Measurements from ENCODE around the gene EMILIN1.

EMILIN1 gene

GRCh38 chr2:27078267-27079194 lies at the start of gene EMILIN1:
Gene EMILIN1, plus strand, starts transcription at chr2:27078615. Its CDS starts 451 bp downstream, at chr2:27079066.
- Histone ChIP-seq H3K27ac (no peak within 1 kb of the TSS), H3K79me2 (ENCODE audit: insufficient read depth, low read depth) (no peaks in the 10 kb centered on the region), H2AFZ (ENCODE audit: low read depth) (no peak within 1 kb of the TSS), H3K4me3 (IDR thresholded peaks at IDR 0.05; ENCODE audit: insufficient read depth, low read depth, low read length) (no peak within 1 kb of the TSS), H3K27me3 (ENCODE audit: insufficient read depth, low read depth) (peaks cover 13% of the 10 kb centered on the region), H3K36me3 (ENCODE audit: insufficient read depth) (no peaks in the 10 kb centered on the region), H3K4me2 (no peak within 1 kb of the TSS), H3K4me1 (ENCODE audit: low read depth, poor library complexity, severe bottlenecking) (peaks cover 19% of the 10 kb centered on the region), H4K20me1 (ENCODE audit: insufficient read depth) (no peaks in the 10 kb centered on the region), H3K9ac (no peak within 1 kb of the TSS)
- TF ChIP-seq CTCF (conservative IDR thresholded peaks at IDR 0.05; ENCODE audit: low read depth, low read length) = no peak

GRCh38 chr2:27029051-27029450 lies 49.4 kb upstream of the EMILIN1 start:
- TF ChIP-seq CTCF (conservative IDR thresholded peaks at IDR 0.05; ENCODE audit: low read depth, low read length) = no peak
- H3K4me2 ChIP-seq = no peak overlapping the region
- no peak overlapping the region for H3K9ac ChIP-seq
- no peak overlapping the region for H2AFZ ChIP-seq (ENCODE audit: low read depth)
- peaks cover 4% of the 10 kb centered on the region for H3K4me1 ChIP-seq (ENCODE audit: low read depth, poor library complexity, severe bottlenecking)
- H3K27ac ChIP-seq = no peak overlapping the region
- H3K27me3 ChIP-seq (ENCODE audit: insufficient read depth, low read depth) = no peaks in the 10 kb centered on the region
- H3K36me3 ChIP-seq (ENCODE audit: insufficient read depth) = no peaks in the 10 kb centered on the region
- H3K79me2 ChIP-seq (ENCODE audit: insufficient read depth, low read depth) = peaks cover 11% of the 10 kb centered on the region; the same call in 1 of the 2 replicates
- no peak overlapping the region for H3K4me3 ChIP-seq (IDR thresholded peaks at IDR 0.05; ENCODE audit: insufficient read depth, low read depth, low read length)
- no peaks in the 10 kb centered on the region for H4K20me1 ChIP-seq (ENCODE audit: insufficient read depth)

DNA sequence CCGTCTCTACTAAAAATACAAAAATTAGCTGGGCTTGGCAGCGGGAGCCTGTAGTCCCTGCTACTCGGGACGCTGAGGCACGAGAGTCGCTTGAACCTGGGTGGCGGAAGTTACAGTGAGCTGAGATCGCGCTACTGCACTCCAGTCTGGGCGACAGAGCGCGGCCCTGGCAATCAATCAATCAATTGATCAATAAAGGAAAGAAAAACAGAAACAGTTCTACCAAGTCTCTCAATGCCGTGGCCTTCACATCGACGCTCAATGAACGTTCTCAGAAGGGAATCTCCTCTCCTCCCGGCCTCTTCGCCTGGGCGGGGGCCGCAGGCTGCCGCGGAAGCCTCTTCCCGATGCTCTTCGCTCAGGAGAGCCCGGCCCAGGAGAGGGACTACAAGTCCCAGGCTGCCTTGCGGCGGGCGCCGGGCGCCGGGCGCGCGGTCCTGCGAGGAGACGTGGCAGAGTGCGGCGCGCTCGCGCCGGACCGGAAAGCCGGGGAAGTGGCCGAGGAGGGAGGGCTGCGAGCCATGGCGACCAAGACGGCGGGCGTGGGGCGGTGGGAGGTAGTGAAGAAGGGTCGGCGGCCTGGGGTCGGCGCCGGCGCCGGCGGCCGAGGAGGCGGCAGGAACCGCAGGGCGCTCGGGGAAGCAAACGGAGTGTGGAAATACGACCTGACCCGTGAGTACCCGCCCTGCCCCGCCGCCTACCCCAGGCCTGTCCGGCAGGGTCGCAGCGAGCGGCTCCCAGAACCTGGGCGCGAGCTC lies 45.7 kb upstream of the EMILIN1 start, which contains the start of gene TMEM214:
TMEM214 (plus strand) TSS at position 471 of the 758 bp plus-strand sequence; CDS start at position 522, 51 bp downstream.
- Histone ChIP-seq H3K79me2 (ENCODE audit: insufficient read depth, low read depth) (peaks cover 14% of the 10 kb centered on the region; the same call in 1 of the 2 replicates), H3K9ac (peak within 1 kb of the TSS; percentile 77), H4K20me1 (ENCODE audit: insufficient read depth) (no peaks in the 10 kb centered on the region), H2AFZ (ENCODE audit: low read depth) (peak within 1 kb of the TSS; percentile 71), H3K4me2 (peak within 1 kb of the TSS; percentile 83), H3K4me3 (IDR thresholded peaks at IDR 0.05; ENCODE audit: insufficient read depth, low read depth, low read length) (peak within 1 kb of the TSS; percentile 87), H3K4me1 (ENCODE audit: low read depth, poor library complexity, severe bottlenecking) (peaks cover 8% of the 10 kb centered on the region), H3K27ac (peak within 1 kb of the TSS; percentile 19; the same call in 1 of the 2 replicates), H3K27me3 (ENCODE audit: insufficient read depth, low read depth) (no peaks in the 10 kb centered on the region), H3K36me3 (ENCODE audit: insufficient read depth) (no peaks in the 10 kb centered on the region)
- TF ChIP-seq CTCF (conservative IDR thresholded peaks at IDR 0.05; ENCODE audit: low read depth, low read length) = no peak

GRCh38 chr2:27033253-27033852 lies 45.1 kb upstream of the EMILIN1 start:
- H4K20me1 ChIP-seq (ENCODE audit: insufficient read depth) = no peaks in the 10 kb centered on the region
- H3K4me1 ChIP-seq (ENCODE audit: low read depth, poor library complexity, severe bottlenecking) = peaks cover 8% of the 10 kb centered on the region
- TF ChIP-seq CTCF (conservative IDR thresholded peaks at IDR 0.05; ENCODE audit: low read depth, low read length) = no peak
- peaks cover 14% of the 10 kb centered on the region; the same call in 1 of the 2 replicates for H3K79me2 ChIP-seq (ENCODE audit: insufficient read depth, low read depth)
- H3K9ac ChIP-seq = peak overlapping the region; percentile 77
- no peaks in the 10 kb centered on the region for H3K27me3 ChIP-seq (ENCODE audit: insufficient read depth, low read depth)
- peak overlapping the region; percentile 83 for H3K4me2 ChIP-seq
- no peaks in the 10 kb centered on the region for H3K36me3 ChIP-seq (ENCODE audit: insufficient read depth)
- peak overlapping the region; percentile 71 for H2AFZ ChIP-seq (ENCODE audit: low read depth)
- peak overlapping the region; percentile 87 for H3K4me3 ChIP-seq (IDR thresholded peaks at IDR 0.05; ENCODE audit: insufficient read depth, low read depth, low read length)
- H3K27ac ChIP-seq = peak overlapping the region; percentile 19; the same call in 1 of the 2 replicates

Measured in KMS-11 (cell line).